PC-3 (cell line): ENCODE data around the gene RAG2. TPM values are rescaled to one million over a fixed set of nuclear protein-coding genes. Genes with fewer than 3 reads are reported as not detected.

Experiments used
- ATAC-seq: fragments of 200-7000 bp; cut with Tn5 transposase; 2 replicates; pipeline ENCODE4 v1.9.1; 2020; ENCODE audit warnings: mild to moderate bottlenecking, moderate library complexity
- BruUV-seq: library from RNA; stranded (reverse); fragments of 400-500 nt; replicated peaks from 2 replicates; lab custom pipeline; 2021; lab: Mats Ljungman, UMichigan
- CTCF ChIA-PET: fragments of 300-600 bp; sonication (Branson Sonifier 250); formaldehyde crosslinking; loops from one replicate; lab custom pipeline; 2022; ENCODE audit warnings: antibody characterized with exemption; lab: Charles Lee
- POLR2A ChIA-PET: fragments of 300-600 bp; sonication (Branson Sonifier 250); formaldehyde crosslinking; loops from one replicate; lab custom pipeline; 2022; ENCODE audit warnings: antibody characterized with exemption; ENCODE audit not compliant: unreplicated experiment; lab: Charles Lee
- DNase-seq: peaks from one replicate; pipeline ENCODE4 v3.0.0-alpha.2; 2015
- H2AFZ ChIP-seq: fragments of 300-600 bp; sonication (generic); 2 replicates; pipeline ENCODE4 v1.6.0; 2016; ENCODE audit warnings: antibody characterized with exemption, low read length
- H3F3A ChIP-seq: fragments of 300-600 bp; sonication (generic); one replicate; pipeline ENCODE4 v1.6.0; 2017; ENCODE audit warnings: antibody characterized with exemption, low read length, control low read depth, mild to moderate bottlenecking; ENCODE audit not compliant: unreplicated experiment
- H3K27ac ChIP-seq: fragments of 300-600 bp; sonication (generic); 2 replicates; pipeline ENCODE4 v1.5.1; 2016; ENCODE audit warnings: mild to moderate bottlenecking, low read length
- H3K27me3 ChIP-seq: fragments of 300-600 bp; sonication (generic); 2 replicates; pipeline ENCODE4 v1.6.1; 2016; ENCODE audit warnings: low read length, mixed read lengths
- H3K36me3 ChIP-seq: fragments of 300-600 bp; sonication (generic); 2 replicates; pipeline ENCODE4 v1.6.1; 2016; ENCODE audit warnings: low read depth, mixed run types, low read length, mixed read lengths
- H3K4me1 ChIP-seq: fragments of 300-600 bp; sonication (generic); 2 replicates; pipeline ENCODE4 v1.5.1; 2016; ENCODE audit warnings: low read length; ENCODE audit not compliant: insufficient read depth
- H3K4me2 ChIP-seq: fragments of 300-600 bp; sonication (generic); 2 replicates; pipeline ENCODE4 v1.6.0; 2016; ENCODE audit warnings: low read length
- H3K4me3 ChIP-seq: fragments of 300-600 bp; sonication (generic); 2 replicates; pipeline ENCODE4 v1.5.1; 2016; ENCODE audit warnings: mild to moderate bottlenecking, low read length, mixed read lengths
- H3K79me2 ChIP-seq: fragments of 300-600 bp; sonication (generic); 2 replicates; pipeline ENCODE4 v1.6.1; 2017; ENCODE audit warnings: low read length, mixed read lengths
- H3K9ac ChIP-seq: fragments of 300-600 bp; sonication (generic); 2 replicates; pipeline ENCODE4 v1.6.0; 2016; ENCODE audit warnings: mild to moderate bottlenecking, low read length
- H3K9me2 ChIP-seq: fragments of 300-600 bp; sonication (generic); replicated peaks from 2 replicates; pipeline ENCODE4 v1.6.1; 2016; ENCODE audit warnings: mixed run types, low read length, mixed read lengths
- H3K9me3 ChIP-seq: fragments of 300-600 bp; sonication (generic); 2 replicates; pipeline ENCODE4 v1.6.1; 2016; ENCODE audit warnings: low read length, mixed read lengths
- H4K20me1 ChIP-seq: fragments of 300-600 bp; sonication (generic); 2 replicates; pipeline ENCODE4 v1.6.1; 2016; ENCODE audit warnings: low read length, mixed read lengths
- CTCF ChIP-seq: fragments of 300-600 bp; sonication (generic); conservative IDR thresholded peaks from 2 replicates; pipeline ENCODE4 v1.5.1; 2017; ENCODE audit warnings: antibody characterized with exemption, low read depth, mild to moderate bottlenecking, low read length
- EZH2 ChIP-seq: fragments of 300-600 bp; sonication (generic); IDR thresholded peaks from one replicate; pipeline ENCODE4 v1.6.1; 2017; ENCODE audit warnings: antibody characterized with exemption, mild to moderate bottlenecking, low read length; ENCODE audit not compliant: unreplicated experiment
- EZH2phosphoT487 ChIP-seq: fragments of 300-600 bp; sonication (generic); IDR thresholded peaks from 2 replicates; pipeline ENCODE4 v1.6.1; 2018; ENCODE audit warnings: mild to moderate bottlenecking, antibody characterized with exemption, low read length, borderline replicate concordance
- intact Hi-C: fragments of 100-400 bp; cut with micrococcal nuclease; formaldehyde crosslinking; loops from 2 replicates; pipeline ENCODE4 v1.9.0; 2023
- total RNA-seq: library from RNA; depleted of rRNA; stranded (reverse); fragments of >200 nt; gene quantifications from 2 replicates; pipeline ENCODE4 v1.2.3, GENCODE V29; 2014

RAG2 gene
- total RNA-seq, 1 experiment from 2014 or later = not detected

GRCh38 chr11:36574486-36574885 is 23.6 kb downstream of the RAG2 start:
- no peaks in the 10 kb centered on the region for H3F3A ChIP-seq
- H3K9me3 ChIP-seq = no peaks in the 10 kb centered on the region
- no peak overlapping the region for H3K4me3 ChIP-seq
- CTCF ChIA-PET = no interaction called here
- H3K9me2 ChIP-seq = no peaks in the 10 kb centered on the region
- H3K36me3 ChIP-seq = no peaks in the 10 kb centered on the region
- H3K27ac ChIP-seq = no peak overlapping the region
- POLR2A ChIA-PET = no interaction called here
- ATAC-seq (no peak), DNase-seq (no peak)
- no peak overlapping the region for H2AFZ ChIP-seq
- TF ChIP-seq EZH2 (no peak), CTCF (no peak), EZH2phosphoT487 (no peak)
- BruUV-seq = no TSS peak
- H3K4me1 ChIP-seq = no peaks in the 10 kb centered on the region
- intact Hi-C loops = no loop called here
- H3K9ac ChIP-seq = no peak overlapping the region
- no peaks in the 10 kb centered on the region for H4K20me1 ChIP-seq
- peaks cover 48% of the 10 kb centered on the region for H3K27me3 ChIP-seq
- no peak overlapping the region for H3K4me2 ChIP-seq
- H3K79me2 ChIP-seq = no peaks in the 10 kb centered on the region

- ChIA-PET POLR2A (no interaction called here), CTCF (no interaction called here)
- DNase-seq (no peak), ATAC-seq (no peak)
- Histone ChIP-seq H4K20me1 (no peaks in the 10 kb centered on the region), H3F3A (no peaks in the 10 kb centered on the region), H3K9me3 (no peaks in the 10 kb centered on the region), H3K36me3 (no peaks in the 10 kb centered on the region), H3K27ac (no peak overlapping the region), H3K9me2 (no peaks in the 10 kb centered on the region), H3K4me3 (no peak overlapping the region), H3K9ac (no peak overlapping the region), H3K4me2 (no peak overlapping the region), H3K4me1 (no peaks in the 10 kb centered on the region), H2AFZ (no peak overlapping the region), H3K79me2 (no peaks in the 10 kb centered on the region), H3K27me3 (peaks cover 72% of the 10 kb centered on the region)
- BruUV-seq = no TSS peak
- TF ChIP-seq CTCF (no peak), EZH2 (no peak), EZH2phosphoT487 (no peak)
- intact Hi-C loops = no loop called here
Observed at GRCh38 chr11:36569095-36569494, 28.9 kb downstream of the RAG2 start.

DNA sequence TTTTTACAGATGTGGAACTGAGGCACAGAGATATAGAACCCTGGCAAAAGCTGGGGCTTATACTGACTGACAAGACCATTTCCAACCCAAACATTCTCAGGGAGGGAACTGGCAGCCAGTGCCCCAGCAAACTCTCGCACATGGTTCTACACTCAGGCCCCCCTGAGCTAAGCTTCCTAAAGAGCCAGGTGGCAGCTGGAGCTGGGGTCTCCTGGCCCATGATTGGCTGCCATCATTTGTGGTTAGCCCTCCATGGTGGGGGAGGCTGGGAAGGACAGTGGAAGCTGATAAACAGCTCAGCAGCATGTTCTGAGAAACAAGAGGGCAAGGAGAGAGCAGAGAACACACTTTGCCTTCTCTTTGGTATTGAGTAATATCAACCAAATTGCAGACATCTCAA is 30.3 kb downstream of the RAG2 start, which contains the start of gene RAG1:
RAG1 (plus strand) TSS at position 314 of the 400 bp plus-strand sequence. CDS start 5,298 bp downstream, outside the sequence.
- Histone ChIP-seq H3K9me2 (no peaks in the 10 kb centered on the region), H3K4me3 (no peak within 1 kb of the TSS), H2AFZ (no peak within 1 kb of the TSS), H4K20me1 (no peaks in the 10 kb centered on the region), H3K27me3 (peaks cover 67% of the 10 kb centered on the region), H3K79me2 (no peaks in the 10 kb centered on the region), H3K4me2 (no peak within 1 kb of the TSS), H3K9me3 (no peaks in the 10 kb centered on the region), H3K9ac (no peak within 1 kb of the TSS), H3K27ac (no peak within 1 kb of the TSS), H3F3A (no peaks in the 10 kb centered on the region), H3K4me1 (no peaks in the 10 kb centered on the region), H3K36me3 (no peaks in the 10 kb centered on the region)
- ATAC-seq (no peak), DNase-seq (no peak)
- no peak for TF ChIP-seq EZH2phosphoT487
- no peak for TF ChIP-seq CTCF
- TF ChIP-seq EZH2 = no peak
- intact Hi-C loops = no loop called here
- POLR2A ChIA-PET = no interaction called here
- no TSS peak for BruUV-seq
- CTCF ChIA-PET = interaction anchor here (1.2 kb wide), 1 partner anchor 179 kb away, joined by 3 read pairs; no protein-coding TSS in a partner anchor
